DMS79 (cell line): Measurements from ENCODE around the gene DPYSL3.
"Not testable (repeated sequence)": the region's sequence is repeated elsewhere in the genome, so short reads cannot be mapped to it uniquely, and the experiment has no call there.

Experiments
- DNase-seq: peaks from one replicate; lab custom pipeline; 2025; lab: John Stamatoyannopoulos, UW

Gene DPYSL3

DNA sequence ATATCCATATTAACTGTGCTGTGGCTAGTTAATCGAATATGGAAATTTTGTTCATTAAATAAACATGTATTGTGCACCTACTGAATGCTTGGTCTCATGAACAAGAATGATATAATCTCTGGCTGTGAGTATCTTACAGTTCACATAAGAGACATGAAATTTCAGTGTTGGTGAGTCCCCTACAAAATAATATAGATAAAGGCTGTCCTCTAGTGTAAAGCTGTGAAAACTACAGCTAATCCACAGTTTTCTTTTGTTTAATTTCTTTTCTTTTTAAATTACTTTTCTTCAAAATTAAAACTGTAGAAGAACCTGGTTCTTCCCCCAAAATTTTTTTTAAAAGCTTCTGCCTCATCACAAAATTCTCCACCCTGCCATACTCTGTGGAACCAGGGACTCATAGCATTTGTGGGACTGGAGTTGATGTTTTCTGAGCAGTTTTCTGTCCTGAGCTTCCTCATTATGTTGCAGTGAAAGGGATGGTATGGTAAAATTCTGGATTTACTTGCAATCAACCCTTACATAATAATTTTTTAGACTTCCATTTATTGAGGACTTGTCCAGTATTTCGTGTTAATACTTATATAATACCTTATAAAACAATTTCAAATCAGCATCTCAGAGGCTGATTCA is 140.0 kb downstream of the DPYSL3 start:
- no peak for DNase-seq

DNA sequence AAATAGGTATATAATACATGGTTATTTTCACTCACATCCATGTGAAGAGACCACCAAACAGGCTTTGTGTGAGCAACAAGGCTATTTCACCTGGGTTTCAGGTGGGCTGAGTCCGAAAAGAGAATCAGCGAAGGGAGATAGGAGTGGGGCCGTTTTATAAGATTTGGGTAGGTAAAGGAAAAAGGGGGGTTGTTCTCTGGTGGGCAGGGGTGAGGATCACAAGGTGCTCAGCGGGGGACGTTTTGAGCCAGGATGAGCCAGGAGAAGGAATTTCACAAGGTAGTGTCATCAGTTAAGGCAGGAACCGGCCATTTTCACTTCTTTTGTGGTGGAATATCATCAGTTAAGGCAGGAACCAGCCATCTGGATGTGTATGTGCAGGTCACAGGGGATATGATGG is 142.5 kb downstream of the DPYSL3 start:
- not testable (repeated sequence) for DNase-seq

DNA sequence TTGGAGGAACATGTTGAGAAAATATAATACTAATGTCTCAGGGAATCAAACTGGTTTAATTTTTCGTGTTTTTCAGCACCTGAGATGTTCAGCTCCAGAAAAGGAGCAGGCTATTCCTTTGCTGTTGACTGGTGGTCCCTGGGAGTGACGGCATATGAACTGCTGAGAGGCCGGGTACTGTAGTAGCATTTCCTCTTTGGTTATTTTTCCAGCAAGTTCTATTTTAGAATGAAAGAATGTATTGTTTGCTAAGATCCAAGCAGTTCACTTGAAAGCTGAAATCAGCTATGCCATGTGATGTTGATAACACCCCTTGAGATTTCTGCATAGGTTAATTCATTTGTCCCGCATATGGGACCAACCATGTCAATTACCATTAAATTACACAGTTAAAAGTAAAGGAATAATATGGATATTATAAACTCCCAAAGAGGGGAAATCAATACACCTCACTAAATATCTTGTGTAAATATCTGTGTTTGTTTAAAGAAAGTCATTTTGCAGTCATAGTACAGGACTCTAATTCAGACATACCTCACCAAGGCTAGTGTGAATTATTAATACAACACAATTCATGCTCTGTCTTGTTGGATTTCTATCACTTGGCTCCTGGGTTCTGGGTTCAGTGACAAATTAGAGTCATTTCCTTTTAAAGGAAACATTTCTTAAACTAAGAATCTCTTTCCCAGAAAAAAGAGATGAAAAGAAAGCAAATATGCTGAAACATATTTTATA is 148.3 kb downstream of the DPYSL3 start:
- no peak for DNase-seq

DNA sequence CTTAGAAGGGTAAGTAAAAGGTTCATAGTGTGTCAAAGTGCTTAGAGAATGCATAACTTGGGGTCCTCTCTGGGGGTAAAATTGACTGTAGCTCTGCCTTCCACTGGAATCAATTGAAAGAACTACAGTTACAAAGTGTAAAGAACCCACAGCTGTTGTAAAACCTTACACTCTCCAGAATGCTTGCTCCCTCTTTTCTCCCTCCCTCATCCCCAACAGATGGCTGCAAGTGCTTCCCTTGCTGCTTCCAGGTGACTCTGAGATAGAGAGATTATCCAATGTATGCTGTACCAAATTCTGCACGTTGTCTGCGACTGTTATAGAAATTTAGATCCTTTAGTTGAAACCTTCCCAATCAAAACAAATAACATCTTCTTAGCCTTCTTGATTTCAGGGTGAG is 149.1 kb downstream of the DPYSL3 start:
- no peak for DNase-seq

DNA sequence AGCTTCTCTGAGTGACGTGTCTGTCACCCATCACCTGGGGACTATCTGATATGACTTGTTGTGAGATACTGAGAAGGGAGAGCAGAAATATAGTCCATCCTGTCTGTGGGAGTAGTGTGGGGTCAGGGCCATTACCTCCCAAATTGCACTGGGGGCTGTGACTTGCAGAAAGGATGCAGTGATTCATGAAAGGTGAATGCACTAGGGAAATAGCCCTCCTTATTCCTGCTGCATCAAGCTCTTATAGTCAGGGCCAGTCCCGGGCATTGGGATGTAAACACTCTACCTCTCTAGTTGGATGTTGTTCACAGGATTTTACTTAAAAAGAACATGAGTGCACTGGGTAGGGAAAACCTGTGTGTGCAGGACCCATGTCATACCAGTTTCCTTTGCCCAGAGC is 150.3 kb downstream of the DPYSL3 start:
- DNase-seq, result no peak

DNA sequence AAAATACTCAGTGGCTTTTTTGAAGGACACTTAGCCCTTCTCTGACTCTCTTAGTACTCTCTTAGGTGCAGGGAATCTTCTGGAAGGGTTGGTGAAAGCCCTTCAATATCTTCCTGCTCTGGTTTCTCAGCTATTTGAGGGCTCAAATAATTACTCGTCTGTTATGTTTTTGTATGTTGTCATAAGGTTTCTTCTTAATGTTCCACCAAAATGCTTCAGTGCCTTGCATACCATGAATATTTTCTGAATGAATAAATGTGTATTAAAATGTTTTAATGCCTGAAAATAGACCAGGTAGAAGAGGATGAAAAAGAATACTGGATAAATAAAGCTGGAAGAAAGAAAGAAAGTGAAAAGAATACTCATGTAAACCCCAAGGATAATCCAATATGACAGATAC is 150.8 kb downstream of the DPYSL3 start:
- no peak for DNase-seq

DNA sequence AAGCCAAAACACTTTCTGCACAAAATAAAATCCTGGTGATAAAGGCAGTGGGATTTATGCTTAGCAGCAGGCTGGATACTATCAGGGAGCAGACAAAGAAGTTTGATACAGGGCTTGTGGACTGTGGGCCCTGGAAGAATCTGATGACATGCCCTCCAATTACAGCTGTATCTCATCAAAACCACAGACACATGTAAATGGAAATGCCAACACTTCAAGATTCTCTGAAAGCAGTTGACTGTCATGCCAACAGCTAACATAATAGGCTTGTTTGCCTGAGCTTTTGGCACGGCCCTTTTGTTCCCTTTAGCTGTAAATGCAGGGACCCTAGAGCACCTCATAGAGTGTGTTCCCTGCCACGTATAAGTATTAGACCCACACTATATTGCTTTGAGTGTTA is 160.6 kb downstream of the DPYSL3 start:
- DNase-seq, result no peak

DNA sequence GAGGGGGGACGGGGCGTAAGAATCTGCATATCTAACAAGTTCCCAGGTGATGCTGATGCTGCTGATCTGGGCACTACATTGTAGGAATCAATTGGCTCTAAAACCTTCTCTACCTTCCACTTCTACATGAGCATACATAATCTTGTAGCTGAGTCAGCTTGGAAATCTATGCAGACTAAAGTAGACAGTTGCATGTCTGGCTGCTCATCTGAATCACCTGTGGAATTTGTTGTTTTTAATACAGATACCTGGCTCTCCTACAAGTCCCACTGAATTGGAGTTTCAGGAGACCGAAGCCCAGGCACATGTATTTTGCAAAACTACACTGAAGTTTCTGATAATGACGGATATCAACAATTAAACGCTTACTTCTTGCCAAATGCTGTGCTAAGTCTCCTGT is 161.4 kb downstream of the DPYSL3 start:
- no peak for DNase-seq

DNA sequence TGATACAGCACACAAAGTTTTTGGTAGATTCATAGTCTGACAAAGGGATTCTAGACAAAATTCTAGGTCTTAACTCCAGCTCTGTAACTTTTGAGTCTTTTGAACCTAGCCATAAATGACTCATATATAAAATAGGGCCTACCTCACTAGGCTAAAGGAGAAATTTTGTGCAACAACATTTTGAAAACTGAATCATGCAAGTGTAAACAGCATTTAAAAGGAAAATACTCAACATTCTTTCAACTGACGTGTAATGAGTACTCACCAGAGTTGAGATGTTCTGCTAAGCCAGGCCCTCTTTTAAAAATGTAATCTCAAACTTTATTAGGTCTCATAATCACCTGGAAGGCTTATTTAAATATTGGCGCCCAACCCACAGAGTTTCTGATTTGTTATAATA is 161.8 kb downstream of the DPYSL3 start:
- DNase-seq, result no peak

DNA sequence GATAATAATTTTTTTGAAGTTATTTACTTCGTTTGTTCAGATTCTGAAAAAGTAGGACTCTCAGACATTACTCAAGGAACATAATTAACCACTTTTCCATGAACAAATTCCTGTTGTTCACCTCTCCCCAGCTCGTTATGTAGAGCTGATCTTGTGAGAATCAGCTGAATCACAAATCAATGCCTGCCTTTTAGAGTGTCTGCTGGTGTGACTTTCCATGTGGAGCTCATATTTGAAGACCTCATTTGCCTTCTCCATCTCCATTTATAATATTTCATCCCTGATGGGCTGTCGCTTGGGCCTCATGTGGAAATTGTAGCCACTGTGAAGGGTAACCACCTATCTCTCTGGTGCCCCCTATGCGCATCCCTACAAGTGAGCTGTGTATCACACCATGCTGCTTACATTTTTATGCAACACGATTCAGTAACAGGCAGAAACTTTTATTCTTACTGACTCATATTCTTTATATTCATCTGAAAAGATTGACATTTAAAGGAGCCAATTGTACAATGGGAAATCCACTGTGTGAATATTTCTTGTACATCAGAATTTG is 163.8 kb downstream of the DPYSL3 start:
- DNase-seq, result no peak

DNA sequence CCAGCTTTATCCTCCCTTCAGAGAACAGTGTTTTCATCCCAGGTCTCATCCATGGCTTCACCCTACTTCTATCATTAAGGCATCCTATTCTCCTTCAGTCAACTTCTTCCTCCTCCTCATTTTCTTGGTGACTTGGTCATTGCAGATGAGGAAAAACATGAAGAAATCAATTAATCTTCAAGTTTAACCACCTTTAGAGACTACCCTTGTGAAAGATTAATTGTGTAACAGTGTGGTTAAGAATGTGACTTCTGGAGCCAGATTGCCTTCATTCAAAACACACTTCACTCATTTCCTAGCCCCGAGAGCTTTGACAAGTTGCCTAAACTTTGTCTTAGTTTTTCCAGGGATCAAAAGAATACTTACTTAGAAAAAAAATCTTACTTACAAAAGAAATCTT is 165.0 kb downstream of the DPYSL3 start:
- DNase-seq, result no peak

DNA sequence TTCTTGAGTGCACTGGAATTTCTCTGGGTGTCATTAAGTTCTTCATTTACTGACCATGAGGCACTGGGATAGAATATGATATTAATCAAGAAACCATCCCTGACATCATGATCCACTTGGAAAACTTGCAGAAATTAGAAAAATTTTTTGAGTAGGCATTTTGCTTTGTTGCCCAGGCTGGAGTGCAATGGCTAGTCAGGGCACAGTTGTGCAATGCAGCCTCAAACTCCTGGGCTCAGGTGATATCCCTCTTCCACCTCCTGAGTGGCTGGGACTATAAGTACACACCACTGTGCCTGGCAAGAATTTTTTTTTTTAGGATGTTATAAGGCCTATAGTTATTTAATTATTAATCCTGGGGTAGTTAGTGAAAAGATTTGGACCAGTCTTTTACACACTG is 168.5 kb downstream of the DPYSL3 start:
- no peak for DNase-seq

DNA sequence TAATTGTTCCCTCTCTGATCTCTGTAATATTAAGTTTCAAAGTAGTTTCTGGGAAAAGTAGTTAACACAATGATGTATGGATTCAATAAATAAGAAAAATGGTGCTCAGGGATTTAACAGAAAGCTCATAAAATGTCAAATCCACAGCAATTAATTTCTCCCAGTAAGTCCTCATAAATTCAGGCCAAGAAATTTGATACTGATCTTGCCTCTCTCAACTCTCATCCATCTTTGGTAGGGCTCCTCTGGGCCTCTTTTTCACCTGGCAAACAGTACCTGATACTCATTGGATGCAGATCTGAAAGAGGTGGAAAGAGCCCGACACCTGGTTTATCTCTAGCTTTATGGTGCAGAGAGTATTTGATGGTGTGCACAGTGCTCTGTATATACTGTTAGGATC is 168.9 kb downstream of the DPYSL3 start:
- DNase-seq, result no peak
